OCI-LY3 (cell line): Measurements from ENCODE around the gene ANKRD34B.

Experiments used
- H2AFZ ChIP-seq: fragments of 200-600, 300-600 bp; shearing (Covaris generic); 2 replicates; pipeline ENCODE4 v1.6.0; 2014; ENCODE audit warnings: antibody characterized with exemption, low read depth, low read length
- H3K27ac ChIP-seq: fragments of 200-600, 300-600 bp; sonication (generic); 2 replicates; pipeline ENCODE4 v1.5.1; 2014; ENCODE audit warnings: mild to moderate bottlenecking, low read length, moderate library complexity, mixed read lengths
- H3K27me3 ChIP-seq: fragments of 200-600, 300-600 bp; sonication (generic); 2 replicates; pipeline ENCODE4 v1.6.1; 2014; ENCODE audit warnings: low read depth, low read length, mixed read lengths
- H3K36me3 ChIP-seq: fragments of 200-600, 300-600 bp; sonication (generic); replicated peaks from 2 replicates; pipeline ENCODE3; 2014; ENCODE audit warnings: low read depth, low read length, mixed read lengths
- H3K4me1 ChIP-seq: fragments of 300-600, 200-600 bp; sonication (generic); 2 replicates; pipeline ENCODE4 v1.6.1; 2014; ENCODE audit warnings: low read length, mixed read lengths
- H3K4me2 ChIP-seq: fragments of 200-600, 300-600 bp; sonication (generic); 2 replicates; pipeline ENCODE4 v1.6.1; 2014; ENCODE audit warnings: low read length, mixed read lengths
- H3K4me3 ChIP-seq: fragments of 300-600, 200-600 bp; sonication (generic); 2 replicates; pipeline ENCODE4 v1.5.1; 2014; ENCODE audit warnings: antibody characterized with exemption, mild to moderate bottlenecking, low read length, moderate library complexity
- H3K79me2 ChIP-seq: fragments of 300-600, 200-600 bp; shearing (Covaris generic); 2 replicates; pipeline ENCODE4 v1.6.1; 2014; ENCODE audit warnings: mild to moderate bottlenecking, low read length, mixed read lengths
- H3K9ac ChIP-seq: fragments of 300-600, 200-600 bp; shearing (Covaris generic); 2 replicates; pipeline ENCODE4 v1.6.0; 2014; ENCODE audit warnings: mild to moderate bottlenecking, low read length, moderate library complexity
- H3K9me3 ChIP-seq: fragments of 200-600, 300-600 bp; shearing (Covaris generic); 2 replicates; pipeline ENCODE4 v1.6.1; 2014; ENCODE audit warnings: low read length, mixed read lengths; ENCODE audit not compliant: insufficient read depth
- H4K20me1 ChIP-seq: fragments of 200-600, 300-600 bp; sonication (generic); 2 replicates; pipeline ENCODE4 v1.6.1; 2016; ENCODE audit warnings: low read length, mixed read lengths; ENCODE audit not compliant: insufficient read depth
- EZH2phosphoT487 ChIP-seq: fragments of 200-600 bp; shearing (Covaris generic); IDR thresholded peaks from 2 replicates; pipeline ENCODE4 v1.6.1; 2018; ENCODE audit warnings: antibody characterized with exemption, mixed run types, low read depth
- TF ChIP-seq, protein P1 (sequence below): fragments of 200-600, 300-600 bp; sonication (generic); IDR thresholded peaks from 2 replicates; pipeline ENCODE4 v1.5.1; 2014; ENCODE audit warnings: antibody characterized with exemption, low read length, low read depth

ANKRD34B gene

DNA sequence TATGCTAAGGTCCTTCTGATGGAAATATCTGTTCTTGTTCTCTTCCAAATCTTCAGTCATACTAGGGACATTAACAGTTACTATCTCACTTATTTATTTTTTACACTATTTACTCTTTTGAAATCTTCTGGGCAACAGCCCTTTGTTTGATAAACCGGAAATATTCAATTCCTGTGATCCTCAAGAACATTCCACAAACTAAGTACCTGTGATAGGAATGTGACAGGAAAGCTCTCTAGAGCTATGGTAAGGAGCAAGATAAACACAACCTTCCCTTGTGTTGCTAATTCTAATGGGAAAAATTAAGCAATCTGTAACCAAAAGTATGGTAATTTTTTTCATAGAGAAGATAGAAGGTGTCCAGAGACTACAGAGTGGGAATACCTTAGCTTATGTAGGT is 22.0 kb upstream of the ANKRD34B start:
- no peak overlapping the region for H3K4me3 ChIP-seq
- H3K4me2 ChIP-seq: no peak overlapping the region
- H3K27me3 ChIP-seq: no peaks in the 10 kb centered on the region
- no peaks in the 10 kb centered on the region for H3K9me3 ChIP-seq
- no peak overlapping the region for H3K27ac ChIP-seq
- H3K4me1 ChIP-seq: no peaks in the 10 kb centered on the region
- H3K9ac ChIP-seq: no peak overlapping the region
- H3K36me3 ChIP-seq: no peaks in the 10 kb centered on the region
- H4K20me1 ChIP-seq: no peaks in the 10 kb centered on the region
- TF ChIP-seq, protein P1, sequence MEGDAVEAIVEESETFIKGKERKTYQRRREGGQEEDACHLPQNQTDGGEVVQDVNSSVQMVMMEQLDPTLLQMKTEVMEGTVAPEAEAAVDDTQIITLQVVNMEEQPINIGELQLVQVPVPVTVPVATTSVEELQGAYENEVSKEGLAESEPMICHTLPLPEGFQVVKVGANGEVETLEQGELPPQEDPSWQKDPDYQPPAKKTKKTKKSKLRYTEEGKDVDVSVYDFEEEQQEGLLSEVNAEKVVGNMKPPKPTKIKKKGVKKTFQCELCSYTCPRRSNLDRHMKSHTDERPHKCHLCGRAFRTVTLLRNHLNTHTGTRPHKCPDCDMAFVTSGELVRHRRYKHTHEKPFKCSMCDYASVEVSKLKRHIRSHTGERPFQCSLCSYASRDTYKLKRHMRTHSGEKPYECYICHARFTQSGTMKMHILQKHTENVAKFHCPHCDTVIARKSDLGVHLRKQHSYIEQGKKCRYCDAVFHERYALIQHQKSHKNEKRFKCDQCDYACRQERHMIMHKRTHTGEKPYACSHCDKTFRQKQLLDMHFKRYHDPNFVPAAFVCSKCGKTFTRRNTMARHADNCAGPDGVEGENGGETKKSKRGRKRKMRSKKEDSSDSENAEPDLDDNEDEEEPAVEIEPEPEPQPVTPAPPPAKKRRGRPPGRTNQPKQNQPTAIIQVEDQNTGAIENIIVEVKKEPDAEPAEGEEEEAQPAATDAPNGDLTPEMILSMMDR: no peak
- TF ChIP-seq EZH2phosphoT487: no peak
- no peaks in the 10 kb centered on the region for H3K79me2 ChIP-seq
- H2AFZ ChIP-seq: no peak overlapping the region

DNA sequence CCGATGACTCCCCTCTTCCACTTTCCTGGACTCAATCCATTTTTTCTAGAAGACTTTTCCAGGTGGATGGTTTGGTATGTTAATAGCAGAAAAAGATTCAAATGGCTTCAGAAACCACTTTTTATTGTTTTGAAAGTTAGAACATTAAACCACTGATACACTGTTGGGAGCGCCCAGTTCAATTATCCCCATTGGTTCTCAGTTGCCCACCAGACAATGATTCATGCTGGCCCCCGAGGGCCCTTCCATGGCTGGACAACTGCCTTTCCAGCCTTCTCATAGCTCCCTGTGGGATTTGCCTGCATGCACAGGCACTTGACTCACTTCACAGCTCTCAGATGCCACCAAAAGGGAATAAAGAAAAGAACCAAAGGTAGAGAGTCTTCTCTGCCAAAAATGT is 21.3 kb upstream of the ANKRD34B start:
- Histone ChIP-seq H3K4me3 (no peak overlapping the region), H3K27me3 (no peaks in the 10 kb centered on the region), H3K9me3 (no peaks in the 10 kb centered on the region), H3K4me1 (no peaks in the 10 kb centered on the region), H3K36me3 (no peaks in the 10 kb centered on the region), H3K79me2 (no peaks in the 10 kb centered on the region), H2AFZ (no peak overlapping the region), H3K27ac (no peak overlapping the region), H4K20me1 (no peaks in the 10 kb centered on the region), H3K9ac (no peak overlapping the region), H3K4me2 (no peak overlapping the region)
- TF ChIP-seq, protein P1: no peak
- no peak for TF ChIP-seq EZH2phosphoT487

DNA sequence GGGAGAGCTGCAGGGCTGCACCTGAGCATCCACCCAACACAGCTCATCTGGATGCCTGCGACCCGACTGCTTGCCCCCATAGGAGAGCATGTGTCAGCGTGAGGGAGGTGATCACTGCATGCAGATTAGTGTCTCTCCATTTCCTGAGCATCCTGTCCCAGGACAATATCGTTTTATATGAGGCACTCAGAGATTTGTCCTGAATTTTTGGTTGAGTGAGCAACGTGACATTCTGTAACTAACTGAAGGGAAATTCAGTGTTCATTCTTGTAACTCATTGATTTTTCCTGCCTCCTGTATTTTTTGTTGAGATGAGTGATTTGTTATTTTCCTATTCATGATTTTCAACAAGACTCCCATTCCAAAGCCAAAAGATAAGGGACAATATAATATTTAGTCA is 20.7 kb upstream of the ANKRD34B start:
- no peaks in the 10 kb centered on the region for H3K27me3 ChIP-seq
- H3K4me2 ChIP-seq: no peak overlapping the region
- H3K4me3 ChIP-seq: no peak overlapping the region
- no peaks in the 10 kb centered on the region for H3K79me2 ChIP-seq
- H3K4me1 ChIP-seq: no peaks in the 10 kb centered on the region
- H2AFZ ChIP-seq: no peak overlapping the region
- no peaks in the 10 kb centered on the region for H4K20me1 ChIP-seq
- H3K36me3 ChIP-seq: no peaks in the 10 kb centered on the region
- no peak overlapping the region for H3K27ac ChIP-seq
- H3K9ac ChIP-seq: no peak overlapping the region
- no peaks in the 10 kb centered on the region for H3K9me3 ChIP-seq
- TF ChIP-seq, protein P1: no peak
- no peak for TF ChIP-seq EZH2phosphoT487

DNA sequence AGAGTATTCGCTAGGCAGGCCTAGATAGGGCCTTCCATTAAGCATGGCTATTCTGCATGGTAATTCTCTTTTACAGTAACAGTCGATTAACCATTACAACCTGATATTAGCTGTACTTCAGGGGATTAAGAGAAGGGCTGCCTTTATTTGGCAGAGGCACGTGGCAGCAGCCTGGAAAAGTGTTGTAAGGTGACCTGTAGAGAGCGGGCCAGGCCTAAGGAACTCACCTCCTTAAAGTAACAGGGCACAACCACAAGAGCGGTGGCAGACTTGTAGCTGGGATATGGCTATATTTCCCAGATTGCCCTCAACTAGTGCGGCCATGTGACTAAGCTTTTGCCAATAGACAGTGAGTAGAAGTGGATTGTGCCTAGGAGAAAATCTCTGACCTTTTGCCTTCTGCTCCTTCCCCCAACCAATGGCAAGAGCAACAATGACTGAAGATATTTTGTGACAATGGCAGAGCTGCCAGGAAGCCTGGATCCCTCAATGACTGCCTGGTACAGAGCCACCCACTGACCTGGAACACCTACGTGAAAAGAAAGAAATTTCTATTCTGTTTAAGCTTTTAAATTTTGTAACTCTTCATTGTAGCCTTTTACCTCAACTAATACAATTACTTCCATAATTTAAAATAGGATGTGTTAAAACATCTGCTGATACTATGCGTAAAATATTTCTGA is 18.9 kb upstream of the ANKRD34B start:
- Histone ChIP-seq H3K4me3 (no peak overlapping the region), H3K79me2 (no peaks in the 10 kb centered on the region), H3K27me3 (no peaks in the 10 kb centered on the region), H3K36me3 (no peaks in the 10 kb centered on the region), H3K4me1 (no peaks in the 10 kb centered on the region), H3K9ac (no peak overlapping the region), H4K20me1 (no peaks in the 10 kb centered on the region), H3K27ac (no peak overlapping the region), H3K9me3 (no peaks in the 10 kb centered on the region), H2AFZ (no peak overlapping the region), H3K4me2 (no peak overlapping the region)
- TF ChIP-seq EZH2phosphoT487: no peak
- TF ChIP-seq, protein P1: no peak
